OCI-LY7 (cell line): ENCODE data around the gene PRR12. TPM values are rescaled to one million over a fixed set of nuclear protein-coding genes. Genes with fewer than 3 reads are reported as not detected.

Experiments used
- BruUV-seq: library from RNA; stranded (reverse); fragments of 400-500 nt; replicated peaks from 2 replicates; lab custom pipeline; 2021; lab: Mats Ljungman, UMichigan
- CTCF ChIA-PET: fragments of 300-600 bp; sonication (Branson Sonifier 250); formaldehyde crosslinking; loops from one replicate; lab custom pipeline; 2022; ENCODE audit warnings: antibody characterized with exemption; ENCODE audit not compliant: unreplicated experiment; lab: Charles Lee
- POLR2A ChIA-PET: fragments of 300-600 bp; sonication (Branson Sonifier 250); formaldehyde crosslinking; loops from one replicate; lab custom pipeline; 2022; ENCODE audit warnings: antibody characterized with exemption; lab: Charles Lee
- DNase-seq: peaks from one replicate; pipeline ENCODE4 v3.0.0-alpha.2; 2015; ENCODE audit warnings: low spot score
- H2AFZ ChIP-seq: fragments of 200-600 bp; sonication (generic), shearing (Covaris generic); 2 replicates; pipeline ENCODE4 v1.6.1; 2014; ENCODE audit warnings: mild to moderate bottlenecking, antibody characterized with exemption, low read length, moderate library complexity
- H3K27ac ChIP-seq: fragments of 200-600 bp; sonication (generic); 2 replicates; pipeline ENCODE4 v1.5.1; 2014; ENCODE audit warnings: mixed run types, low read depth, mild to moderate bottlenecking, moderate library complexity, low read length, inconsistent platforms; ENCODE audit not compliant: poor library complexity, severe bottlenecking
- H3K36me3 ChIP-seq: fragments of 200-600 bp; sonication (generic); 2 replicates; pipeline ENCODE4 v1.6.1; 2014; ENCODE audit warnings: mild to moderate bottlenecking, antibody characterized with exemption, low read length, moderate library complexity, mixed read lengths; ENCODE audit not compliant: insufficient read depth
- H3K4me1 ChIP-seq: fragments of 200-600 bp; sonication (generic); 2 replicates; pipeline ENCODE4 v1.5.1; 2014; ENCODE audit warnings: mild to moderate bottlenecking, low read length; ENCODE audit not compliant: insufficient read depth, poor library complexity, severe bottlenecking
- H3K4me2 ChIP-seq: fragments of 200-600 bp; sonication (generic); 2 replicates; pipeline ENCODE4 v1.6.1; 2014; ENCODE audit warnings: mild to moderate bottlenecking, low read length
- H3K4me3 ChIP-seq: fragments of 200-600 bp; sonication (generic); 2 replicates; pipeline ENCODE4 v1.5.1; 2014; ENCODE audit warnings: mild to moderate bottlenecking, low read depth, low read length; ENCODE audit not compliant: poor library complexity, severe bottlenecking
- H3K79me2 ChIP-seq: fragments of 200-600 bp; sonication (generic); 2 replicates; pipeline ENCODE4 v1.6.1; 2016; ENCODE audit warnings: low read depth, mild to moderate bottlenecking, low read length, moderate library complexity, mixed read lengths; ENCODE audit not compliant: insufficient read depth
- H3K9me2 ChIP-seq: fragments of 200-600 bp; sonication (generic); 2 replicates; pipeline ENCODE4 v1.6.1; 2016; ENCODE audit warnings: mild to moderate bottlenecking, low read length, mixed read lengths; ENCODE audit not compliant: insufficient read depth
- H3K9me3 ChIP-seq: fragments of 200-600 bp; sonication (generic); 2 replicates; pipeline ENCODE4 v1.6.1; 2014; ENCODE audit warnings: mild to moderate bottlenecking, mixed run types, low read length, mixed read lengths
- H4K20me1 ChIP-seq: fragments of 200-600 bp; sonication (generic); 2 replicates; pipeline ENCODE4 v1.6.1; 2014; ENCODE audit warnings: mild to moderate bottlenecking, antibody characterized with exemption, low read length, moderate library complexity, mixed read lengths; ENCODE audit not compliant: insufficient read depth
- EZH2phosphoT487 ChIP-seq: fragments of 200-600 bp; sonication (generic); IDR thresholded peaks from 2 replicates; pipeline ENCODE4 v1.6.1; 2018; ENCODE audit warnings: low read depth, borderline replicate concordance, mild to moderate bottlenecking, mixed run types, antibody characterized with exemption, low read length, moderate library complexity, mixed read lengths
- intact Hi-C: fragments of 100-400 bp; cut with micrococcal nuclease; formaldehyde crosslinking; loops from one replicate; pipeline ENCODE4 v1.10.0; 2022; ENCODE audit not compliant: unreplicated experiment
- total RNA-seq, 2 experiments: library from RNA; depleted of rRNA in 1 of 2; stranded (reverse); fragments of >200 nt in 1 of 2; shearing (Covaris generic) in 1 of 2; gene quantifications; 2 replicates each; pipeline ENCODE4 v1.2.3, GENCODE V29; 2014 to 2022
- TF ChIP-seq, protein P1 (sequence below): fragments of 200-600 bp; sonication (generic); conservative IDR thresholded peaks from 2 replicates; pipeline ENCODE4 v1.5.1; 2014; ENCODE audit warnings: mild to moderate bottlenecking, antibody characterized with exemption, low read length, moderate library complexity, mixed read lengths

PRR12 gene
- total RNA-seq, 2 experiments from 2014 or later: 6.5 to 32.8 TPM

DNA sequence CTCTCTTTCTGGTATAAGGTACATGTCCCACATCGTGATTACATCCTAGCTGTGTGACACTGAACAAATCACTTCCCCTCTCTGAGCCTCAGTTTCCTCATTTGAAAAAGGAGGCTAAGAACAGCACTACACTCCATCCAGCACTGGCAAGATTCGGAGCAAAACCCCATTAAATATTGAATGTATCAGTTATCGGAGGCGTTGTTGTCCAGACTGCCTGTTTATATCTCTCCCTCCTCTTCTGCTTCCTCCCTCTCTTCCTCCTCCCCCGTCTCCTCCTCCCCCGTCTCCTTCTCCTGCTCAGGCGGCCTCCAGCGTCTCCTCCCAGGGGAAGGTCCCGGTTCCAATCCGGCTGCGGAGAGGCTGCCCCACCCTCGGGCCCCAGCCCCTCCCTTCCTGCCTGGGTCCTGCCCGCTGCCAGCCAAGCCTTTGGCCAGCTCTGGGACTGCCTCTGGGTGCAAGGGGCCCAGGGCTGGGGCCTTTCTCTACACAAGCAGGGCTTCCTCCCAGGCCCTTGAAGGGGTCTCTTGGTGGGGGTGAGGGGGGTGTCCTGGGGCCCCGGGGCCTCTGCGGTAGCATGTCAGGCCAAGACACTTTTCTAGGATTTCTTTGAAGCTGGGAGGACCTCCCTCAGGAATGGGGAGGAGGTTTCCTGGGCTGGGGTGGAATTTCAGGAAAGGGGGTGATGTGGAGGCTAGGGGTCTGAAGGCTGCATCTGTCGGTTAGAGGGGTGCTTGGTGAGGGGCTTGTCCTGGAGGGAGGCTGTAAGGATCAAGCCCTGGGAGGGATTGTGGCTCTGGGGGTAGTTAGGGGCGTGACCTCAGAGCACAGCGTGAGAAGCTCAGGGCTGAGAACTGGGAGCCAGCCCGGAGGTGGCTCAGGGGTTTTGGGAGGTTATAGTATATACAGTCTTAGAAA lies 47.1 kb downstream of the PRR12 start:
- Histone ChIP-seq H3K36me3 (no peaks in the 10 kb centered on the region), H3K4me2 (no peak overlapping the region), H3K27ac (no peak overlapping the region), H3K4me1 (peaks cover 12% of the 10 kb centered on the region), H3K9me3 (no peaks in the 10 kb centered on the region), H3K79me2 (peaks cover 14% of the 10 kb centered on the region), H4K20me1 (no peaks in the 10 kb centered on the region; the same call in 1 of the 2 replicates), H2AFZ (no peak overlapping the region), H3K4me3 (no peak overlapping the region), H3K9me2 (no peaks in the 10 kb centered on the region)
- TF ChIP-seq, protein P1, sequence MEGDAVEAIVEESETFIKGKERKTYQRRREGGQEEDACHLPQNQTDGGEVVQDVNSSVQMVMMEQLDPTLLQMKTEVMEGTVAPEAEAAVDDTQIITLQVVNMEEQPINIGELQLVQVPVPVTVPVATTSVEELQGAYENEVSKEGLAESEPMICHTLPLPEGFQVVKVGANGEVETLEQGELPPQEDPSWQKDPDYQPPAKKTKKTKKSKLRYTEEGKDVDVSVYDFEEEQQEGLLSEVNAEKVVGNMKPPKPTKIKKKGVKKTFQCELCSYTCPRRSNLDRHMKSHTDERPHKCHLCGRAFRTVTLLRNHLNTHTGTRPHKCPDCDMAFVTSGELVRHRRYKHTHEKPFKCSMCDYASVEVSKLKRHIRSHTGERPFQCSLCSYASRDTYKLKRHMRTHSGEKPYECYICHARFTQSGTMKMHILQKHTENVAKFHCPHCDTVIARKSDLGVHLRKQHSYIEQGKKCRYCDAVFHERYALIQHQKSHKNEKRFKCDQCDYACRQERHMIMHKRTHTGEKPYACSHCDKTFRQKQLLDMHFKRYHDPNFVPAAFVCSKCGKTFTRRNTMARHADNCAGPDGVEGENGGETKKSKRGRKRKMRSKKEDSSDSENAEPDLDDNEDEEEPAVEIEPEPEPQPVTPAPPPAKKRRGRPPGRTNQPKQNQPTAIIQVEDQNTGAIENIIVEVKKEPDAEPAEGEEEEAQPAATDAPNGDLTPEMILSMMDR: no peak
- no peak for TF ChIP-seq EZH2phosphoT487
- ChIA-PET POLR2A (interaction anchor here (0.6 kb wide), 1 partner anchor 29 kb away, joined by 3 read pairs; no protein-coding TSS in a partner anchor), CTCF (no interaction called here)
- intact Hi-C loops: no loop called here
- BruUV-seq: no TSS peak
- no peak for DNase-seq

GRCh38 chr19:49639401-49640112 lies 48.6 kb downstream of the PRR12 start:
- Histone ChIP-seq H3K4me3 (peak overlapping the region; percentile 68), H3K9me2 (no peaks in the 10 kb centered on the region), H3K4me2 (peak overlapping the region; percentile 90), H3K9me3 (no peaks in the 10 kb centered on the region), H3K79me2 (peaks cover 28% of the 10 kb centered on the region), H3K36me3 (no peaks in the 10 kb centered on the region), H3K27ac (no peak overlapping the region), H2AFZ (peak overlapping the region; percentile 46; the same call in 1 of the 2 replicates), H3K4me1 (peaks cover 21% of the 10 kb centered on the region), H4K20me1 (no peaks in the 10 kb centered on the region; the same call in 1 of the 2 replicates)
- CTCF ChIA-PET: interaction anchor here (0.5 to 1.7 kb wide), 3 partner anchors 37 to 289 kb away, joined by 4 to 5 read pairs (median 5); no protein-coding TSS in a partner anchor
- BruUV-seq: no TSS peak
- intact Hi-C loops: loop anchor here (1.0 to 2.0 kb wide), 2 partner anchors 37 to 49 kb away; partner anchors contain the start of gene PRR12
- POLR2A ChIA-PET: interaction anchor here (0.8 to 1.6 kb wide), 7 partner anchors 22 to 145 kb away, joined by 3 to 18 read pairs (median 4); partner anchors contain the start of genes CPT1C and PRR12
- TF ChIP-seq EZH2phosphoT487: no peak
- TF ChIP-seq, protein P1: no peak
- no peak for DNase-seq
